Measurements from ENCODE around the gene TXNRD1. TPM values are rescaled to one million over a fixed set of nuclear protein-coding genes. Genes with fewer than 3 reads are reported as not detected.
"Not testable (repeated sequence)": the region's sequence is repeated elsewhere in the genome, so short reads cannot be mapped to it uniquely, and the experiment has no call there.

TXNRD1 gene
- total RNA-seq, 2 experiments from 2014 or later: 87.9 to 89.0 TPM

GRCh38 chr12:104328790-104329189 lies 113.2 kb downstream of the TXNRD1 start:
- H3K4me3 Mint-ChIP-seq: no peak overlapping the region
- ATAC-seq (no peak), DNase-seq (no peak)
- H3K9me3 Mint-ChIP-seq: no peaks in the 10 kb centered on the region
- no peaks in the 10 kb centered on the region for H3K27me3 Mint-ChIP-seq
- H3K4me1 Mint-ChIP-seq (ENCODE audit: low read depth): no peaks in the 10 kb centered on the region
- no peak overlapping the region for H3K27ac Mint-ChIP-seq
- CTCF ChIA-PET: no interaction called here
- TF ChIP-seq CTCF (IDR thresholded peaks at IDR 0.05): no peak
- H3K36me3 Mint-ChIP-seq (ENCODE audit: low read depth): peaks cover 43% of the 10 kb centered on the region
- intact Hi-C loops (cut with micrococcal nuclease): no loop called here
- POLR2A ChIA-PET: interaction anchor here (0.6 kb wide), 1 partner anchor 10 kb away, joined by 3 read pairs; no protein-coding TSS in a partner anchor

DNA sequence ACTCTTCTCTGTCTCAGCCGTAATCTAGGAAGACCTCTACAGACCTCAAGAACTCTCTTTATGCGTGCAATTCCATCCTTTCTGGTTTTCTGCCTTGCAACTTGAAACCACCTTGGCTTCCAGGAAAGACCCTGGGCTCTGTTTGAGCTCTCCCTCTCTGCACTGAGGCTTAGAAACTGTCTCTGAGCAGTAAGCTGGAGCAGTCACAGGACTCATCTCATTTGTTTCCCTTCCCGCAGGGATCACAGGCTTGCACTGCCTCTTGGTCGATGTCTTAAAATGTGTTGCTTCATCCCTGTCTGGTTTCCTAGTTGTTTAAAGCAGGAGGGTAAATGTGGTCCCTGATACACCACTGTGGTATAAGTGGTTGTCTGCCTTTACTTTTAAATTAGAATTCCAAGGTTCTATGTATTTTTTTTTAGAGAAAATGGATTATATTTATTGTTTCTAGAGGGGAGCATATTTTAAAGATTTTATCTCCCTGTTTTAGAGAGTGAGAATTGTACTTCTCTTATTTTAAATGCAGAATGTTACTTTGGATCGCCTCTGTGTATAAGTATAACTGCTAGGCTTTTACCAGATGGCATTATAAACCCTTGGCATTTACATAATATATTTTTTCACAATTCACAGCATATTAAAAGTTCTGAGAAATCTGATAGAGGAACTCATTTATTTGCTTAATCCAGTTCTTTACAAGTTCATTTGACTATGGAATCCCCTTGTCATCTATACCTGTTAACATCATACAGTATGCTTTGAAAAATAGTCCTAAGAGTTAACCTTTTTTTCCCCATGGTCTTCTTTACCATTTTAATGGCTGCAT lies 114.3 kb downstream of the TXNRD1 start:
- POLR2A ChIA-PET: no interaction called here
- no peak for TF ChIP-seq CTCF (IDR thresholded peaks at IDR 0.05)
- no peak for DNase-seq
- no peak for ATAC-seq
- H3K4me1 Mint-ChIP-seq (ENCODE audit: low read depth): no peaks in the 10 kb centered on the region
- peaks cover 42% of the 10 kb centered on the region for H3K36me3 Mint-ChIP-seq (ENCODE audit: low read depth)
- no peak overlapping the region for H3K27ac Mint-ChIP-seq
- H3K9me3 Mint-ChIP-seq: no peaks in the 10 kb centered on the region
- CTCF ChIA-PET: interaction anchor here (0.6 kb wide), 1 partner anchor 50 kb away, joined by 3 read pairs; no protein-coding TSS in a partner anchor
- no peaks in the 10 kb centered on the region for H3K27me3 Mint-ChIP-seq
- intact Hi-C loops (cut with micrococcal nuclease): no loop called here
- no peak overlapping the region for H3K4me3 Mint-ChIP-seq

DNA sequence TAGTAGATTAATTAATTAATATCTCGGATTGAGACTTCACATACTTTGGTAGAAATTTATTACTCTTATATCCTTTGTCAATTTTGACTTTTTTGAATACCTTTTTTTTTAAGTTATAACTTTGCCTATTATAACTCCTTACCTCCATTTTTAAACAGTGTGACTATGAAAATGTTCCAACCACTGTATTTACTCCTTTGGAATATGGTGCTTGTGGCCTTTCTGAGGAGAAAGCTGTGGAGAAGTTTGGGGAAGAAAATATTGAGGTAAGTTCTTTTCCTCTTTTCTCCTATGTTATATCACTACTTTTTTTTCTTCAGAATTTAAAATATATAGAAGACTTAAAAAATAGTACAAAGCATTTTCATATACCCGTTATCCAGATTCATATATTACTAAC lies 115.8 kb downstream of the TXNRD1 start:
- no peak for TF ChIP-seq CTCF (IDR thresholded peaks at IDR 0.05)
- Mint-ChIP-seq H3K27me3 (no peaks in the 10 kb centered on the region), H3K9me3 (no peaks in the 10 kb centered on the region), H3K36me3 (ENCODE audit: low read depth) (peaks cover 38% of the 10 kb centered on the region), H3K27ac (no peak overlapping the region), H3K4me1 (ENCODE audit: low read depth) (no peaks in the 10 kb centered on the region), H3K4me3 (no peak overlapping the region)
- CTCF ChIA-PET: no interaction called here
- POLR2A ChIA-PET: no interaction called here
- intact Hi-C loops (cut with micrococcal nuclease): no loop called here
- no peak for DNase-seq
- ATAC-seq: no peak

GRCh38 chr12:104332273-104332672 lies 116.7 kb downstream of the TXNRD1 start:
- H3K36me3 Mint-ChIP-seq (ENCODE audit: low read depth): peaks cover 39% of the 10 kb centered on the region
- POLR2A ChIA-PET; CTCF ChIA-PET; intact Hi-C loops (cut with micrococcal nuclease); H3K4me3 Mint-ChIP-seq; H3K9me3 Mint-ChIP-seq; H3K27me3 Mint-ChIP-seq; H3K4me1 Mint-ChIP-seq (ENCODE audit: low read depth); ATAC-seq; H3K27ac Mint-ChIP-seq; DNase-seq: not testable (repeated sequence)

GRCh38 chr12:104333692-104334255 lies 118.2 kb downstream of the TXNRD1 start:
- H3K27me3 Mint-ChIP-seq: no peaks in the 10 kb centered on the region
- CTCF ChIA-PET: no interaction called here
- H3K36me3 Mint-ChIP-seq (ENCODE audit: low read depth): peaks cover 38% of the 10 kb centered on the region
- no peak overlapping the region for H3K4me3 Mint-ChIP-seq
- DNase-seq (no peak), ATAC-seq (no peak)
- no peaks in the 10 kb centered on the region for H3K9me3 Mint-ChIP-seq
- no peak for TF ChIP-seq CTCF (IDR thresholded peaks at IDR 0.05)
- H3K27ac Mint-ChIP-seq: no peak overlapping the region
- intact Hi-C loops (cut with micrococcal nuclease): no loop called here
- H3K4me1 Mint-ChIP-seq (ENCODE audit: low read depth): no peaks in the 10 kb centered on the region
- POLR2A ChIA-PET: interaction anchor here (0.6 kb wide), 1 partner anchor 48 kb away, joined by 3 read pairs; no protein-coding TSS in a partner anchor

All from activated CD8-positive, alpha-beta T cell treated with anti-CD3 and anti-CD28 coated beads for 36 hours (primary cell).